GM12891 (cell line): ENCODE results near the gene FKBP14.

Experiments
- POLR2A ChIP-seq: IDR thresholded peaks from 2 replicates; pipeline ENCODE4 v1.6.1; 2011; ENCODE audit warnings: low read depth, low read length, control low read depth
- POLR2AphosphoS5 ChIP-seq: IDR thresholded peaks from 2 replicates; pipeline ENCODE4 v1.6.1; 2011; ENCODE audit warnings: low read depth, low read length, control low read depth
- SPI1 ChIP-seq: IDR thresholded peaks from 2 replicates; pipeline ENCODE4 v1.6.1; 2011; ENCODE audit warnings: low read depth, low read length, control low read depth
- TAF1 ChIP-seq: IDR thresholded peaks from 2 replicates; pipeline ENCODE4 v1.6.1; 2011; ENCODE audit warnings: low read depth, low read length, control low read depth

- TF ChIP-seq POLR2A (no peak), SPI1 (no peak), TAF1 (no peak), POLR2AphosphoS5 (no peak)
Observed at GRCh38 chr7:29965030-29965429, 61.5 kb downstream of the FKBP14 start.
